ENCODE data around the gene FBF1.

Gene FBF1

GRCh38 chr17:75914643-75915267 lies 26.1 kb downstream of the FBF1 start:
- no peak overlapping the region for H3K27ac ChIP-seq (ENCODE audit: low read depth, low read length)
- H3K4me2 ChIP-seq (ENCODE audit: low read length): no peak overlapping the region
- H3K79me2 ChIP-seq (ENCODE audit: control insufficient read depth, low read length): no peaks in the 10 kb centered on the region
- no peak overlapping the region for H3K4me3 ChIP-seq (ENCODE audit: low read length)
- no peaks in the 10 kb centered on the region for H3K27me3 ChIP-seq (ENCODE audit: control insufficient read depth, low read length)
- H3K9me3 ChIP-seq (ENCODE audit: control insufficient read depth, insufficient read depth, low read length): no peaks in the 10 kb centered on the region
- no peaks in the 10 kb centered on the region for H3K9me2 ChIP-seq (replicated peaks; ENCODE audit: control insufficient read depth, low read length)
- TF ChIP-seq EZH2phosphoT487 (IDR thresholded peaks at IDR 0.05; ENCODE audit: borderline replicate concordance, low read length): no peak
- no peak for TF ChIP-seq CTCF (IDR thresholded peaks at IDR 0.05; ENCODE audit: low read depth, low read length, poor library complexity, severe bottlenecking)
- no peaks in the 10 kb centered on the region for H4K20me1 ChIP-seq (ENCODE audit: control insufficient read depth, insufficient read depth, low read depth, low read length)
- H3F3A ChIP-seq (ENCODE audit: control insufficient read depth, insufficient read depth): no peaks in the 10 kb centered on the region
- no peaks in the 10 kb centered on the region for H3K4me1 ChIP-seq (ENCODE audit: control insufficient read depth, low read length)
- peaks cover 8% of the 10 kb centered on the region; the same call in 1 of the 2 replicates for H3K36me3 ChIP-seq (ENCODE audit: control insufficient read depth, low read length)

GRCh38 chr17:75913537-75914210 lies 27.2 kb downstream of the FBF1 start:
- Histone ChIP-seq H3K9me2 (replicated peaks; ENCODE audit: control insufficient read depth, low read length) (no peaks in the 10 kb centered on the region), H3K27ac (ENCODE audit: low read depth, low read length) (no peak overlapping the region), H3K79me2 (ENCODE audit: control insufficient read depth, low read length) (no peaks in the 10 kb centered on the region), H3F3A (ENCODE audit: control insufficient read depth, insufficient read depth) (no peaks in the 10 kb centered on the region), H3K27me3 (ENCODE audit: control insufficient read depth, low read length) (no peaks in the 10 kb centered on the region), H3K9me3 (ENCODE audit: control insufficient read depth, insufficient read depth, low read length) (no peaks in the 10 kb centered on the region), H3K4me3 (ENCODE audit: low read length) (no peak overlapping the region), H3K36me3 (ENCODE audit: control insufficient read depth, low read length) (peaks cover 8% of the 10 kb centered on the region; the same call in 1 of the 2 replicates), H3K4me2 (ENCODE audit: low read length) (no peak overlapping the region), H4K20me1 (ENCODE audit: control insufficient read depth, insufficient read depth, low read depth, low read length) (no peaks in the 10 kb centered on the region), H3K4me1 (ENCODE audit: control insufficient read depth, low read length) (no peaks in the 10 kb centered on the region)
- TF ChIP-seq EZH2phosphoT487 (IDR thresholded peaks at IDR 0.05; ENCODE audit: borderline replicate concordance, low read length) (no peak), CTCF (IDR thresholded peaks at IDR 0.05; ENCODE audit: low read depth, low read length, poor library complexity, severe bottlenecking) (no peak)

- Histone ChIP-seq H3K4me3 (ENCODE audit: low read length) (no peak overlapping the region), H3K79me2 (ENCODE audit: control insufficient read depth, low read length) (no peaks in the 10 kb centered on the region), H4K20me1 (ENCODE audit: control insufficient read depth, insufficient read depth, low read depth, low read length) (no peaks in the 10 kb centered on the region), H3K9me2 (replicated peaks; ENCODE audit: control insufficient read depth, low read length) (no peaks in the 10 kb centered on the region), H3K36me3 (ENCODE audit: control insufficient read depth, low read length) (peaks cover 8% of the 10 kb centered on the region; the same call in 1 of the 2 replicates), H3K27me3 (ENCODE audit: control insufficient read depth, low read length) (no peaks in the 10 kb centered on the region), H3K9me3 (ENCODE audit: control insufficient read depth, insufficient read depth, low read length) (no peaks in the 10 kb centered on the region), H3K27ac (ENCODE audit: low read depth, low read length) (no peak overlapping the region), H3F3A (ENCODE audit: control insufficient read depth, insufficient read depth) (0 out of 2 replicates have a peak, but pooled peaks cover 3% of the 10 kb centered on the region), H3K4me2 (ENCODE audit: low read length) (no peak overlapping the region), H3K4me1 (ENCODE audit: control insufficient read depth, low read length) (peaks cover 3% of the 10 kb centered on the region; the same call in 1 of the 2 replicates)
- TF ChIP-seq EZH2phosphoT487 (IDR thresholded peaks at IDR 0.05; ENCODE audit: borderline replicate concordance, low read length) (no peak), CTCF (IDR thresholded peaks at IDR 0.05; ENCODE audit: low read depth, low read length, poor library complexity, severe bottlenecking) (no peak)
These were observed 30.1 kb downstream of the FBF1 start for GRCh38 chr17:75910699-75911098.
